Activated CD4-positive, alpha-beta T cell treated with anti-CD3 and anti-CD28 coated beads, Interleukin-2, amount 50 U/mL, for 4 hours (primary cell): ENCODE results near the gene BTBD7.

Source experiments
- DNase-seq, 2 experiments: peaks; one replicate each; pipeline ENCODE4 v3.0.0-alpha.2; 2020

The BTBD7 gene

GRCh38 chr14:93301821-93302447 is 30.9 kb downstream of the BTBD7 start:
- DNase-seq, result no peak

- DNase-seq, result no peak
Observed at GRCh38 chr14:93299866-93300265, 33.0 kb downstream of the BTBD7 start.

GRCh38 chr14:93299416-93299815 is 33.4 kb downstream of the BTBD7 start:
- no peak for DNase-seq

GRCh38 chr14:93295541-93296220 is 37.2 kb downstream of the BTBD7 start:
- DNase-seq, result no peak

- no peak for DNase-seq
Observed at GRCh38 chr14:93286212-93286890, 46.5 kb downstream of the BTBD7 start.

- no peak for DNase-seq
Observed at GRCh38 chr14:93285044-93285443, 47.8 kb downstream of the BTBD7 start.

- no peak for DNase-seq
Observed at GRCh38 chr14:93281937-93282336, 50.9 kb downstream of the BTBD7 start.

GRCh38 chr14:93280743-93281142 is 52.1 kb downstream of the BTBD7 start:
- DNase-seq, result no peak

- no peak for DNase-seq
Observed at GRCh38 chr14:93276031-93276716, 56.7 kb downstream of the BTBD7 start.

- DNase-seq, result no peak
Observed at GRCh38 chr14:93274055-93274806, 58.6 kb downstream of the BTBD7 start.

GRCh38 chr14:93271111-93271510 is 61.7 kb downstream of the BTBD7 start:
- DNase-seq, result no peak

GRCh38 chr14:93269341-93270068 is 63.3 kb downstream of the BTBD7 start:
- no peak for DNase-seq

- no peak for DNase-seq
Observed at GRCh38 chr14:93268406-93268805, 64.4 kb downstream of the BTBD7 start.

GRCh38 chr14:93267149-93267711 is 65.6 kb downstream of the BTBD7 start:
- DNase-seq, result no peak

- no peak for DNase-seq
Observed at GRCh38 chr14:93266127-93266526, 66.7 kb downstream of the BTBD7 start.

GRCh38 chr14:93263416-93263815 is 69.4 kb downstream of the BTBD7 start:
- DNase-seq, result no peak

- DNase-seq, result no peak
Observed at GRCh38 chr14:93262446-93262845, 70.4 kb downstream of the BTBD7 start.

- no peak for DNase-seq
Observed at GRCh38 chr14:93249128-93249831, 83.6 kb downstream of the BTBD7 start.

- DNase-seq, result no peak
Observed at GRCh38 chr14:93246534-93246933, 86.3 kb downstream of the BTBD7 start.

- DNase-seq, result no peak
Observed at GRCh38 chr14:93245764-93246420, 86.9 kb downstream of the BTBD7 start.

GRCh38 chr14:93240678-93241000 is 92.2 kb downstream of the BTBD7 start:
- DNase-seq, result no peak
